GM12874 (cell line): ENCODE measurements around the gene NOP56.

Source experiments
- CTCF ChIP-seq: IDR thresholded peaks from 2 replicates; pipeline ENCODE4 v1.5.1; 2011; ENCODE audit warnings: low read depth, mild to moderate bottlenecking, control low read depth, low read length, moderate library complexity; ENCODE audit not compliant: insufficient read depth

Gene NOP56

GRCh38 chr20:2656471-2657117, 4.2 kb downstream of the NOP56 start:
- no peak for TF ChIP-seq CTCF

- no peak for TF ChIP-seq CTCF
These were observed 4.8 kb downstream of the NOP56 start for GRCh38 chr20:2657241-2657640.

DNA sequence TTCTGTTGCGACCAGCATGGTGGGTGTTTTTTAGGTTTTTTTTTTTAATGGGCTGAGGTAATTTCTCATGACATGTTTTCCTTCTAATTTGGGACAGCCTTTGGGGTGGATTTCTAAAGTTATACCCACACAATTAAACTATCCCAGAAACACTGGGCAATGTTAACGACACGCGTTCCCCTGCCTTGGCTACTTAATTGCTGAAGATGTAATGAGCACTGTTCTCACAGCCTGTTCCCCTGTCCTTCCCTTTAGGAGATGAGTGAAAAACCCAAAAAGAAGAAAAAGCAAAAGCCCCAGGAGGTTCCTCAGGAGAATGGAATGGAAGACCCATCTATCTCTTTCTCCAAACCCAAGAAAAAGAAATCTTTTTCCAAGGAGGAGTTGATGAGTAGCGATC, 5.2 kb downstream of the NOP56 start:
- no peak for TF ChIP-seq CTCF

DNA sequence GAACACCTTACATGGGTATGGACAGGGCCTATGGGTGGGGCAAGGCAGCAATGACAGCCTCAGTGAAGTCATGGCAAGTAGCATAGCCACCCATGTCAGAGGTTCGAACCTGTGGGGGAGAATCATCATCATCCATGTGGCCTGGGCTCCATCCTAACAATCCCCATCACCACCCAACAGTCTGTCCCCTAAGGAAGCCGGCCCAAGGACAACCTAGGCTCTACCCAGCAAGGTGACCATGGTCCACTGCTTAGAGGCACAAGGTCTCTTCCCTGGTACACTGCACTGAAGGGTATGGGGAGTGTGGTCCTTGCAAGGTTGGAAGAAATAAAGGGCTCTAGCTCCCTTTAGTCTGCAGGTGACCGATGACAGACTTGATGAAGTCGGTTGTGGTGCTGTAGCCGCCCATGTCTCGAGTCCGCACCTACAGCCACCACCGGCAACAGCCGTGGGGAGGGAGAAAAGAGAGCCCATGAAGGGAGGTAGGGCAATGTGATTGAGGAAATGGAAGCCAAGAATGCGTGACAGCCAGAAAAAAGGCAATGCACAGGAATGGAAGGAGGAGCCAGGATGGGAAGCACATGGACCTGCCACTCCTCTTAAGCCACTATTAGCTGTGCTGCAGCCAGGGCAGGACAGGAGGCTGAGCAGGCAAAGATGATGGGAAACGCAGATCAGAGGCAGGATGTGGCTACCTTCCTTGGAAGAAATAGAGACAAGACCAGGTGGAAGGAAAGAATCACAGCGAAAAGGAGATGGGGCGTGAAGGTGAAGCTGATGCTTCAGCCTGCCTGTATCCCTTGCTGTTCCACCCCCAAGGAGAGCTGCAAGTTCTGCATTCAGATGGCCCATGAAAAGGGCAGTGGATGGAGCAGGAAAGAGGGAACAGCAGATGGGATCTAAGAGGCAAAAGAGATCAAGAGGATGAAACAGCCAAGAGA, 6.3 kb downstream of the NOP56 start:
- TF ChIP-seq CTCF: no peak

GRCh38 chr20:2659547-2659946, 7.1 kb downstream of the NOP56 start:
- TF ChIP-seq CTCF: no peak

GRCh38 chr20:2663364-2663886, 11.0 kb downstream of the NOP56 start:
- TF ChIP-seq CTCF: no peak
